HG03354 (cell line): ENCODE results near the gene MINK1.
"Not testable (repeated sequence)": the region's sequence is repeated elsewhere in the genome, so short reads cannot be mapped to it uniquely, and the experiment has no call there.

Source experiments
- ATAC-seq: cut with Tn5 transposase; IDR thresholded peaks from one replicate; pipeline ENCODE4 v1.9.1; 2021; ENCODE audit warnings: mild to moderate bottlenecking; ENCODE audit not compliant: unreplicated experiment, poor library complexity, severe bottlenecking

The MINK1 gene

GRCh38 chr17:4896332-4897197 lies 63.4 kb downstream of the MINK1 start:
- no peak for ATAC-seq

GRCh38 chr17:4897198-4897687 lies 64.1 kb downstream of the MINK1 start:
- no peak for ATAC-seq

GRCh38 chr17:4897785-4898184 lies 64.6 kb downstream of the MINK1 start:
- ATAC-seq = no peak

- no peak for ATAC-seq
Measured at GRCh38 chr17:4898351-4898750, 65.2 kb downstream of the MINK1 start.

DNA sequence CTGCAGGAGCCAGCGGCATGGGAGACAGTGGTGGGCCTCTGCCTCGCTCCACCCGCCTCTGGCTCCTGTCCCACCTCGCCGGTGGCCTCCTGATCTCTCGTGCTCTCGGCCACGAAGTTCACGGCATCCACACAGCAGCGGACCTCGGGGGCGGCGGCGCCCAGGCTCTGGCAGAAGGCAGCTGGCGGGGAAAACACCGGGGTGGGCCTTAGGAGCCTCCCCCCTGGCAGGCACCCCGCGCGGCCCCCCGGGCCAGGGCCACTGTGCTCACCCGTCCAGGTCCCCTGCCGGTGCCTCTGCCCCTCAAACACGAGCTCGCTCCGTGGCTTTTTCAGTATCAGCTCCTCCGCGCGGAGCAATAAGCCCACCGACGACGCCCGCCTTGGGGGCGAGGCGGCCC lies 65.8 kb downstream of the MINK1 start:
- no peak for ATAC-seq

- no peak for ATAC-seq
Measured at GRCh38 chr17:4899341-4900230, 66.4 kb downstream of the MINK1 start, which contains the start of gene C17orf107. Gene C17orf107 (plus strand): TSS chr17:4899536. CDS start chr17:4899763, 227 bp downstream.

GRCh38 chr17:4900231-4901107 lies 67.3 kb downstream of the MINK1 start:
- no peak for ATAC-seq

- ATAC-seq = no peak
Measured at GRCh38 chr17:4901108-4901647, 68.0 kb downstream of the MINK1 start.

- ATAC-seq = no peak
Measured at GRCh38 chr17:4901648-4902344, 68.7 kb downstream of the MINK1 start.

DNA sequence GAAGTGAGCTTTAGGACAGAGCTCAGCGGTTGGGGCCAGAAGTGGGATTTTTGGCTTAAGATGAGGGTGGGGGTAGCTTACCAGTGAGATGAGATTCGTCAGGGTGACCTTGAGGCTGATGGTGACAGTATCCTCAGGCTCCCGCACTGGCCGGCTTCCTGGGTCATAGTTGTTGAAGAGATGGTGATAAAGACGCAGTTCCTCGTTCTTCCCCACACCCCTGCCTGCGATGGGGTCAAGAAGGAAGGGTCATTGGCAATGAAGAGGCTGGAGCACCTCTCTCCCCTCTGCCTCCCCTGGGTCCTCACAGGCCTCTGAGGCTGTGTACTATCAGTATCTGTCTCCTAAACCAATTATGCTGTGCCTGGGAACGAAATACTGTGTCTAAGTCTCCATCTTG lies 69.4 kb downstream of the MINK1 start:
- no peak for ATAC-seq

DNA sequence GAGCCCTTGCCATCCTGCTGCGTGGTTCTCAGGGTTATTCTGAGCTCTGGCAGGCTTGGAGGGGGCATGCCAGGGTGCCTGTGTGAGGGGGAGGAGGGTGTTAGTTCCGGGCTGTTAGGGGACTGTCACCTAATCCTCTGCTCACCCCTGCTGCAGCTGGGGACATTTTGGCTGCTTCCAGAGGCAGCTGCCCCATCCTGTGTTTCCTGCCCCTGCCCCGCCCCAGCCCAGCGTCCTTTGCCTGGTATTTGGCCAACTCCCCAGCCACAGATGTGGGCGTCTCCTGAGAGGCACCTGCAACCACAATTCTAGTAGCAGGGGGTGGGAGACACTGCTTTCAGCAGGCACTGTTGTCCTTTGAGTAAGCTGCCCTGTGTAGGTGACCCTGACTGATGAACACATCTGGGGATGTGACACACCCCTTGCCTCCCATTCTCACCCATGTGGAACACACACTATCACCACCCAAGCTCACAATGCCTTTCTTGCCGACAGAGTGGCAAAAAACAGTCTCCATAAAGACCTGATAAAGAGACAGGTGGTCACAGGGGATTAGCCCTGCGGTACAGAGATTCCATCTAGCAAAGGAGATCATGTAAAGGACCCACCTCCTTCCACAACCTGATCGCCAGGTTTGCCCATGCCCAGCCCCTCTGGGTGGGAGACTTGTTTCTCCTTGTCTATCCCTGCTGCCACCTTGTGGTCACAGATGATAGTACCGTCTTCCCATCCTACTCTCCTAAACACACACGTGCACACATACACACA lies 70.1 kb downstream of the MINK1 start, which contains the start of gene CHRNE:
TSS of gene CHRNE (minus strand) at position 48 of the 768 bp plus-strand sequence. CDS start at position 13, 35 bp downstream.
- no peak for ATAC-seq

DNA sequence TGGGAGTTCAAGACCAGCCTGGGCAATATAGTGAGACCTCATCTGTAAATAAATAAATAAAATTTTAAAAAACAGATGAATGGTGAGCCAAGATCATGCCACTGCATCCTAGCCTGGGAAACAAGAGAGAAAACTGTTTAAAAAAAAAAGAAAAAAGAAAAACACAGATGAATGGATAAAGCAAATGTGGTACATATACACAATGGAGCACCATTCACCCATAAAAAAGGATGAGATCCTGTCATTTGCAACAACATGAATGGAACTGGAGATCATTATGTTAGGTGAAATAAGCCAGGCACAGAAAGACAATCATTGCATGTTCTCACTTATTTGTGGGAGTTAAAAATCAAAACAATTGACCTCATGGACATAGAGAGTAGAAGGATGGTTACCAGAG lies 73.5 kb downstream of the MINK1 start:
- ATAC-seq = not testable (repeated sequence)

- no peak for ATAC-seq
Measured at GRCh38 chr17:4908301-4908700, 75.2 kb downstream of the MINK1 start.

DNA sequence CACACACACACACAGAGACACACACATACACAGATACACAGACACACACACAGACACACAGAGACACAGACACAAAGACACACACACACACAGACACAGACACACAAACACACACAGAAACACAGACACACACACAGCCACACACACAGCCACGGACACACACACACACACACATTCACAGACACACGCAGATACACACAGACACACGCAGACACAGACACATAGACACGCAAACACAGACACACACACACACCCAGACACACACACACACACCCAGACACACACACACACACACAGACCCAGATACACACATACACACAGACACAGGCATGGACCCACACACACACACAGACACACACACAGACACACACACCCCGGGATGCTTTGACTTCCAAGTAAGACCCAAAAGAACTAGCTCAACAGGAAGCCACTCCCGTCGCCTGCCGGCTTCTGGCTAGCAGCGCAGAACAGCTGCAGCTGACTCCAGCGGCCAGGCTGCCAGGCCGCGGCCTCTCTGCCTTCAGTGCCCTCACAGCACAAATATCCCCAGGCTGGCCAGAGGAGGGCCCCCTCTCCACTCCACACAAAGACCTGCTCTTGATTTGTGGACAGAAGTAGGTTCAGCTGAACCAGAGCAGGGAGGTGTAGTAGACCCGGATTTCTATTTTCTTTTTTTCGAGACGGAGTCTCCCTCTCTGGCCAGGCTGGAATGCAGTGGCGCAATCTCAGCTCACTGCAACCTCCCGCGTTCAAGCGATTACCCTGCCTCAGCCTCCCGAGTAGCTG lies 75.8 kb downstream of the MINK1 start:
- ATAC-seq = no peak

GRCh38 chr17:4913994-4914393 lies 80.9 kb downstream of the MINK1 start:
- no peak for ATAC-seq

- ATAC-seq = not testable (repeated sequence)
Measured at GRCh38 chr17:4914551-4914950, 81.4 kb downstream of the MINK1 start.

DNA sequence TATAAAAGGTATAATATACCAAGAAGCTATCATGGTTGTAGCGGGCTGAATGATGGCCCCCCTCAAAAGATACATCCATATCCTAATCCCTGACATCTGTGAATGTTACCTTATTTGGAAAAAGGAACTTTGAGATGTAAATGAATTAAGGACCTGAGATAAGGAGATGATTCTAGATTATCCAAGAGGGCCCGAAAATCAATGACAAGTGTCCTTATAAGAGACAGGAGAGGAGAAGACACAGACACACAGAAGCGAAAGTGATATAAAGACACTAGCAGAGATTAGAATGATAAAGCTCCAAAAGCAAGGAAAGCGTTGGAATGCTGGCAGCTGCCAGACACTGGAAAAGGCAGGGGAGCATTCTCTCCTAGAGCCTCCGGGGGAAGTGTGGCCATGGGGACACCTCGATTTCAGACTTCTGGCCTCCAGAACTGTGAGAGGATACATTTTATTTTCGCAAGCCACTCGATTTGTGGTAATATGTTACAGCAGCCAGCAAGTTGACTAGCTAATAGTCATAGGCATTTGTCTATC lies 86.4 kb downstream of the MINK1 start:
- no peak for ATAC-seq
